ENCODE results near the gene OTOR. TPM values are rescaled to one million over a fixed set of nuclear protein-coding genes. Genes with fewer than 3 reads are reported as not detected.

OTOR gene
- total RNA-seq, 1 donor from 2014 or later, result not detected

GRCh38 chr20:16714751-16715150 is 33.4 kb upstream of the OTOR start:
- Histone ChIP-seq H3K36me3 (ENCODE audit: control insufficient read depth, insufficient read depth, low read length) (no peaks in the 10 kb centered on the region), H3K4me3 (ENCODE audit: low read depth, low read length) (no peak overlapping the region), H3K27me3 (ENCODE audit: control insufficient read depth, insufficient read depth, low read length) (peaks cover 2% of the 10 kb centered on the region)
- TF ChIP-seq, protein P1, sequence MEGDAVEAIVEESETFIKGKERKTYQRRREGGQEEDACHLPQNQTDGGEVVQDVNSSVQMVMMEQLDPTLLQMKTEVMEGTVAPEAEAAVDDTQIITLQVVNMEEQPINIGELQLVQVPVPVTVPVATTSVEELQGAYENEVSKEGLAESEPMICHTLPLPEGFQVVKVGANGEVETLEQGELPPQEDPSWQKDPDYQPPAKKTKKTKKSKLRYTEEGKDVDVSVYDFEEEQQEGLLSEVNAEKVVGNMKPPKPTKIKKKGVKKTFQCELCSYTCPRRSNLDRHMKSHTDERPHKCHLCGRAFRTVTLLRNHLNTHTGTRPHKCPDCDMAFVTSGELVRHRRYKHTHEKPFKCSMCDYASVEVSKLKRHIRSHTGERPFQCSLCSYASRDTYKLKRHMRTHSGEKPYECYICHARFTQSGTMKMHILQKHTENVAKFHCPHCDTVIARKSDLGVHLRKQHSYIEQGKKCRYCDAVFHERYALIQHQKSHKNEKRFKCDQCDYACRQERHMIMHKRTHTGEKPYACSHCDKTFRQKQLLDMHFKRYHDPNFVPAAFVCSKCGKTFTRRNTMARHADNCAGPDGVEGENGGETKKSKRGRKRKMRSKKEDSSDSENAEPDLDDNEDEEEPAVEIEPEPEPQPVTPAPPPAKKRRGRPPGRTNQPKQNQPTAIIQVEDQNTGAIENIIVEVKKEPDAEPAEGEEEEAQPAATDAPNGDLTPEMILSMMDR (IDR thresholded peaks at IDR 0.05; ENCODE audit: insufficient read depth, low read length, poor library complexity, severe bottlenecking), result no peak
- DNase-seq (ENCODE audit: low read depth), result no peak

GRCh38 chr20:16719421-16719820 is 28.7 kb upstream of the OTOR start:
- DNase-seq (ENCODE audit: low read depth), result no peak
- Histone ChIP-seq H3K27me3 (ENCODE audit: control insufficient read depth, insufficient read depth, low read length) (peaks cover 2% of the 10 kb centered on the region), H3K36me3 (ENCODE audit: control insufficient read depth, insufficient read depth, low read length) (no peaks in the 10 kb centered on the region), H3K4me3 (ENCODE audit: low read depth, low read length) (no peak overlapping the region)
- TF ChIP-seq, protein P1 (IDR thresholded peaks at IDR 0.05; ENCODE audit: insufficient read depth, low read length, poor library complexity, severe bottlenecking), result no peak

- TF ChIP-seq, protein P1 (IDR thresholded peaks at IDR 0.05; ENCODE audit: insufficient read depth, low read length, poor library complexity, severe bottlenecking), result no peak
- DNase-seq (ENCODE audit: low read depth), result no peak
- H3K27me3 ChIP-seq (ENCODE audit: control insufficient read depth, insufficient read depth, low read length), result no peaks in the 10 kb centered on the region
Observed at GRCh38 chr20:16729080-16729479, 19.1 kb upstream of the OTOR start.

GRCh38 chr20:16729565-16730460 is 18.3 kb upstream of the OTOR start, which contains the start of gene SNRPB2:
SNRPB2 (plus strand) TSS chr20:16730026; CDS start chr20:16731703, 1,677 bp downstream.
- TF ChIP-seq, protein P1 (IDR thresholded peaks at IDR 0.05; ENCODE audit: insufficient read depth, low read length, poor library complexity, severe bottlenecking), result no peak
- Histone ChIP-seq H3K4me3 (ENCODE audit: low read depth, low read length) (peak within 1 kb of the TSS; percentile 83), H3K36me3 (ENCODE audit: control insufficient read depth, insufficient read depth, low read length) (peaks cover 2% of the 10 kb centered on the region), H3K27me3 (ENCODE audit: control insufficient read depth, insufficient read depth, low read length) (no peaks in the 10 kb centered on the region)
- DNase-seq (ENCODE audit: low read depth), result peak; percentile 61

More at GRCh38 chr20:16729080-16729479, 19.1 kb upstream of the OTOR start:
- no peaks in the 10 kb centered on the region for H3K36me3 ChIP-seq (ENCODE audit: control insufficient read depth, insufficient read depth, low read length)
- no peak overlapping the region for H3K4me3 ChIP-seq (ENCODE audit: low read depth, low read length)

DNA sequence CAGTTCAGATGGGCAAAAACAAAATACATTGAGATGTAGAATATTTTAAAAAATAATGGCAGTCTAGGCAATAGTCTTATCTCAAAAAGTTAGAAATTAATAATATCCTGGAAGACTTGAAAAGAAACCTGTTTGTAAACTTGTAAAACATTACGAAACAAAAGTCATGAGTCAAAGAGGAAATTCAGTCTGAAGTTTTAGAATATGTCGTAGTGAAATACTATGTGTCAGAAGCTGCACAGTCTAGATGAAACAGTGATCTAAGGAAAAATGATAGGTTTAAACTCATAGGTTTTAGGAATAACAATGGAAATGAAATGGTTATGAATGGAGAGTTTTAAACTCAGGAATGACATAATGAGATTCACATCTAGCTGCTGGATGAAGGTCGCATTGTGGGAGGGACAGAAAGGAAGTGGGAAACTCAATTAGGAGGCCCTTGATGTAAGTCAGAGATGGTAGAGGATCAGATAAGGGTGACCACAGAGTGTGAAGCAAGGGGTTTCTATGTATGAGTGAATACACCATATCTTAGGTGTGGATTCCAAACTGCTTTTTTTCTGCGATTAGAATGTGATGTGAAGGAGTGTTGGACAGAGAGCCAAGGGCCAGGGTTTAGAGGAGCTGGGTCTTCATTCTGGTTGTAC is 15.5 kb upstream of the OTOR start:
- DNase-seq (ENCODE audit: low read depth), result no peak
- no peak overlapping the region for H3K4me3 ChIP-seq (ENCODE audit: low read depth, low read length)
- no peaks in the 10 kb centered on the region for H3K27me3 ChIP-seq (ENCODE audit: control insufficient read depth, insufficient read depth, low read length)
- H3K36me3 ChIP-seq (ENCODE audit: control insufficient read depth, insufficient read depth, low read length), result peaks cover 3% of the 10 kb centered on the region
- TF ChIP-seq, protein P1 (IDR thresholded peaks at IDR 0.05; ENCODE audit: insufficient read depth, low read length, poor library complexity, severe bottlenecking), result no peak

Measured in kidney epithelial cell (primary cell).